HepG2 (cell line): Measurements from ENCODE around the gene GMFB. TPM values are rescaled to one million over a fixed set of nuclear protein-coding genes. Genes with fewer than 3 reads are reported as not detected.

Source experiments
- ETS1 ChIP-seq: sonication (generic); formaldehyde crosslinking; IDR thresholded peaks from 2 replicates; pipeline ENCODE4 v1.4.0; 2020; ENCODE audit warnings: missing genetic modification reagents
- HOMEZ ChIP-seq: IDR thresholded peaks from 2 replicates; pipeline ENCODE4 v1.6.1; 2016; ENCODE audit warnings: low read depth
- IRF1 ChIP-seq: sonication (generic); formaldehyde crosslinking; IDR thresholded peaks from 2 replicates; pipeline ENCODE4 v1.4.0; 2020; ENCODE audit warnings: low read depth, mild to moderate bottlenecking, missing genetic modification reagents
- MEIS1 ChIP-seq: sonication (generic); formaldehyde crosslinking; IDR thresholded peaks from 2 replicates; pipeline ENCODE4 v1.9.0; 2021; ENCODE audit warnings: mild to moderate bottlenecking, missing genetic modification reagents, moderate library complexity, borderline replicate concordance
- MIXL1 ChIP-seq: IDR thresholded peaks from 2 replicates; pipeline ENCODE4 v1.6.1; 2016
- RBAK ChIP-seq: sonication (generic); formaldehyde crosslinking; IDR thresholded peaks from 2 replicates; pipeline ENCODE4 v1.5.1; 2020; ENCODE audit warnings: mild to moderate bottlenecking, missing genetic modification reagents
- RFXANK ChIP-seq: IDR thresholded peaks from 2 replicates; pipeline ENCODE4 v1.6.1; 2016
- THAP7 ChIP-seq: sonication (generic); formaldehyde crosslinking; IDR thresholded peaks from 2 replicates; pipeline ENCODE4 v1.8.1; 2023; ENCODE audit warnings: mild to moderate bottlenecking, missing genetic modification reagents
- ZHX2 ChIP-seq, 2 experiments: sonication (generic) in 1 of 2; formaldehyde crosslinking in 1 of 2; IDR thresholded peaks; 2 replicates each; pipeline versions ENCODE4 v1.6.1 to v1.9.0; 2014 to 2022; ENCODE audit warnings: antibody characterized with exemption in 1 of 2, borderline replicate concordance in 1 of 2, inconsistent platforms in 1 of 2, low read depth in 1 of 2, missing genetic modification reagents in 1 of 2
- ZIK1 ChIP-seq: sonication (generic); formaldehyde crosslinking; IDR thresholded peaks from 2 replicates; pipeline ENCODE4 v1.5.0; 2020; ENCODE audit warnings: mild to moderate bottlenecking, low read depth, missing genetic modification reagents, borderline replicate concordance
- ZNF274 ChIP-seq: sonication (generic); formaldehyde crosslinking; IDR thresholded peaks from 2 replicates; pipeline ENCODE4 v1.5.1; 2020; ENCODE audit warnings: mild to moderate bottlenecking, missing genetic modification reagents
- ZNF335 ChIP-seq: sonication (generic); formaldehyde crosslinking; IDR thresholded peaks from 2 replicates; pipeline ENCODE4 v1.4.0; 2020; ENCODE audit warnings: missing genetic modification reagents
- ZNF644 ChIP-seq: IDR thresholded peaks from 2 replicates; pipeline ENCODE4 v1.6.1; 2016; ENCODE audit warnings: low read depth
- polyA plus RNA-seq, 8 experiments: library from polyadenylated mRNA; depleted of rRNA in 3 of 8; stranded (reverse) in 7 of 8; unstranded in 1 of 8; fragments of >200 nt; fragmentation: Illumina TruSeq in 4 of 8; extraction: Trizol in 4 of 8; gene quantifications; 2 replicates each; pipeline versions ENCODE4 v1.2.1 to v1.2.3, GENCODE V29; 2011 to 2016; ENCODE audit warnings: low read depth in 4 of 8, missing spikeins in 1 of 8, mixed read lengths in 1 of 8; ENCODE audit not compliant: insufficient read depth in 1 of 8
- total RNA-seq, 5 experiments: library from RNA; depleted of rRNA; stranded (reverse); fragments of >200 nt; fragmentation: Illumina TruSeq; extraction: Trizol; gene quantifications; 2 replicates each; pipeline ENCODE4 v1.2.3, GENCODE V29; 2016; ENCODE audit warnings: low read depth in 1 of 5
- TF ChIP-seq, protein P1 (sequence below): sonication (generic); formaldehyde crosslinking; IDR thresholded peaks from 2 replicates; pipeline ENCODE4 v1.4.0; 2020; ENCODE audit warnings: missing genetic modification reagents, borderline replicate concordance
- TF ChIP-seq, protein P2 (sequence below): sonication (generic); formaldehyde crosslinking; IDR thresholded peaks from 2 replicates; pipeline ENCODE4 v1.8.0; 2023; ENCODE audit warnings: mild to moderate bottlenecking, missing genetic modification reagents

GMFB gene
- total and polyA plus RNA-seq, 2 of the 13 experiments (the other 11 are each of a cell fraction or from before 2014, with no cell fraction given) = 17.3 to 68.2 TPM

DNA sequence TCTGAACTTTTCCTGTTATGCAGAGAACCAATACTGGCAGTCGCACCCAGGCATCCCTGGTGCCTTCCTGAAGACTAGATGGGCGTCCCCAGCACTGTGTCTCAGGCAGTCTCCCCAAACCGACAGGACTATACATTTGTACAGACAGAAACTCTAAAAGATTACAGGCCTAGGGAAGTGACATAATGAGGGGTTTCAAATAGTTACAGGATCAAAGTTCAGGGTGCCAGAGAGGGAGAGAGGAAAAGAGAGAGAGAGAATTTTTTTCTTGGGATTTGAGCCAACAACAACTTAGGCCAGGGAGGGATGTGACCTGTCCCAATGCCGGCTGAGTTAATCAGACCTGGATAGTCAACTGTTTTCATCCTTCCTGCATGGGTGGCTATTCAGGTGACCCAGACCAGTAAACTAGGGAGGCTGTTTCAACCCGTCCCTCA, 9.3 kb upstream of the GMFB start (continued):
- TF ChIP-seq HOMEZ (0 out of 2 replicates have a peak, but pooled peaks have one; percentile 24), RBAK (CRISPR knock-in tag) (no peak), THAP7 (CRISPR knock-in tag) (no peak), IRF1 (CRISPR knock-in tag) (no peak), ETS1 (CRISPR knock-in tag) (no peak), MIXL1 (CRISPR knock-in tag) (peak; percentile 45; the same call in 1 of the 2 replicates), ZNF335 (CRISPR knock-in tag) (no peak), MEIS1 (CRISPR knock-in tag) (no peak), ZHX2 (IDR thresholded peaks at IDR 0.05; ENCODE audit: low read depth) (no peak), ZHX2 (CRISPR knock-in tag; IDR thresholded peaks at IDR 0.05; ENCODE audit: borderline replicate concordance) (no peak), RFXANK (CRISPR knock-in tag) (no peak), ZNF644 (CRISPR knock-in tag) (0 out of 2 replicates have a peak, but pooled peaks have one; percentile 8), ZIK1 (no peak), ZNF274 (CRISPR knock-in tag) (no peak)
- TF ChIP-seq, protein P1, sequence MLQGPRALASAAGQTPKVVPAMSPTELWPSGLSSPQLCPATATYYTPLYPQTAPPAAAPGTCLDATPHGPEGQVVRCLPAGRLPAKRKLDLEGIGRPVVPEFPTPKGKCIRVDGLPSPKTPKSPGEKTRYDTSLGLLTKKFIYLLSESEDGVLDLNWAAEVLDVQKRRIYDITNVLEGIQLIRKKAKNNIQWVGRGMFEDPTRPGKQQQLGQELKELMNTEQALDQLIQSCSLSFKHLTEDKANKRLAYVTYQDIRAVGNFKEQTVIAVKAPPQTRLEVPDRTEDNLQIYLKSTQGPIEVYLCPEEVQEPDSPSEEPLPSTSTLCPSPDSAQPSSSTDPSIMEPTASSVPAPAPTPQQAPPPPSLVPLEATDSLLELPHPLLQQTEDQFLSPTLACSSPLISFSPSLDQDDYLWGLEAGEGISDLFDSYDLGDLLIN (CRISPR knock-in tag) = no peak
- TF ChIP-seq, protein P2, sequence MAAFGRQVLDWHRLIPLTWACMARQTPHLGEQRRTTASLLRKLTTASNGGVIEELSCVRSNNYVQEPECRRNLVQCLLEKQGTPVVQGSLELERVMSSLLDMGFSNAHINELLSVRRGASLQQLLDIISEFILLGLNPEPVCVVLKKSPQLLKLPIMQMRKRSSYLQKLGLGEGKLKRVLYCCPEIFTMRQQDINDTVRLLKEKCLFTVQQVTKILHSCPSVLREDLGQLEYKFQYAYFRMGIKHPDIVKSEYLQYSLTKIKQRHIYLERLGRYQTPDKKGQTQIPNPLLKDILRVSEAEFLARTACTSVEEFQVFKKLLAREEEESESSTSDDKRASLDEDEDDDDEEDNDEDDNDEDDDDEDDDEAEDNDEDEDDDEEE = no peak
